ENCODE results near the gene ATXN1.

The ATXN1 gene

GRCh38 chr6:16551466-16551865 lies 209.8 kb downstream of the ATXN1 start:
- no peak overlapping the region for H3K4me3 ChIP-seq (replicated peaks; ENCODE audit: low read depth, low read length)
- DNase-seq (ENCODE audit: extremely low read depth, insufficient read length), result no peak
- H3K27me3 ChIP-seq (replicated peaks; ENCODE audit: control insufficient read depth, insufficient read depth, low read length), result no peaks in the 10 kb centered on the region
- no peak for TF ChIP-seq CTCF (IDR thresholded peaks at IDR 0.05; ENCODE audit: insufficient read depth, low read length, poor library complexity, severe bottlenecking)
- no peaks in the 10 kb centered on the region for H3K36me3 ChIP-seq (ENCODE audit: control insufficient read depth, insufficient read depth, low read length)

GRCh38 chr6:16548121-16548520 lies 213.1 kb downstream of the ATXN1 start:
- DNase-seq (ENCODE audit: extremely low read depth, insufficient read length), result no peak
- TF ChIP-seq CTCF (IDR thresholded peaks at IDR 0.05; ENCODE audit: insufficient read depth, low read length, poor library complexity, severe bottlenecking), result no peak
- H3K4me3 ChIP-seq (replicated peaks; ENCODE audit: low read depth, low read length), result no peak overlapping the region

GRCh38 chr6:16547587-16547986 lies 213.7 kb downstream of the ATXN1 start:
- no peak for DNase-seq (ENCODE audit: extremely low read depth, insufficient read length)
- Histone ChIP-seq H3K36me3 (ENCODE audit: control insufficient read depth, insufficient read depth, low read length) (no peaks in the 10 kb centered on the region), H3K4me3 (replicated peaks; ENCODE audit: low read depth, low read length) (no peak overlapping the region), H3K27me3 (replicated peaks; ENCODE audit: control insufficient read depth, insufficient read depth, low read length) (no peaks in the 10 kb centered on the region)
- no peak for TF ChIP-seq CTCF (IDR thresholded peaks at IDR 0.05; ENCODE audit: insufficient read depth, low read length, poor library complexity, severe bottlenecking)

More at GRCh38 chr6:16548121-16548520, 213.1 kb downstream of the ATXN1 start:
- H3K36me3 ChIP-seq (ENCODE audit: control insufficient read depth, insufficient read depth, low read length), result no peaks in the 10 kb centered on the region
- no peaks in the 10 kb centered on the region for H3K27me3 ChIP-seq (replicated peaks; ENCODE audit: control insufficient read depth, insufficient read depth, low read length)

GRCh38 chr6:16546861-16547260 lies 214.4 kb downstream of the ATXN1 start:
- Histone ChIP-seq H3K36me3 (ENCODE audit: control insufficient read depth, insufficient read depth, low read length) (no peaks in the 10 kb centered on the region), H3K27me3 (replicated peaks; ENCODE audit: control insufficient read depth, insufficient read depth, low read length) (no peaks in the 10 kb centered on the region), H3K4me3 (replicated peaks; ENCODE audit: low read depth, low read length) (no peak overlapping the region)
- no peak for DNase-seq (ENCODE audit: extremely low read depth, insufficient read length)
- no peak for TF ChIP-seq CTCF (IDR thresholded peaks at IDR 0.05; ENCODE audit: insufficient read depth, low read length, poor library complexity, severe bottlenecking)

- no peak for TF ChIP-seq CTCF (IDR thresholded peaks at IDR 0.05; ENCODE audit: insufficient read depth, low read length, poor library complexity, severe bottlenecking)
- no peak overlapping the region for H3K4me3 ChIP-seq (replicated peaks; ENCODE audit: low read depth, low read length)
Observed at GRCh38 chr6:16545382-16545781, 215.9 kb downstream of the ATXN1 start.

GRCh38 chr6:16544521-16544920 lies 216.7 kb downstream of the ATXN1 start:
- DNase-seq (ENCODE audit: extremely low read depth, insufficient read length), result no peak
- no peaks in the 10 kb centered on the region for H3K27me3 ChIP-seq (replicated peaks; ENCODE audit: control insufficient read depth, insufficient read depth, low read length)
- TF ChIP-seq CTCF (IDR thresholded peaks at IDR 0.05; ENCODE audit: insufficient read depth, low read length, poor library complexity, severe bottlenecking), result no peak
- no peaks in the 10 kb centered on the region for H3K36me3 ChIP-seq (ENCODE audit: control insufficient read depth, insufficient read depth, low read length)
- H3K4me3 ChIP-seq (replicated peaks; ENCODE audit: low read depth, low read length), result no peak overlapping the region

More at GRCh38 chr6:16545382-16545781, 215.9 kb downstream of the ATXN1 start:
- Histone ChIP-seq H3K36me3 (ENCODE audit: control insufficient read depth, insufficient read depth, low read length) (no peaks in the 10 kb centered on the region), H3K27me3 (replicated peaks; ENCODE audit: control insufficient read depth, insufficient read depth, low read length) (no peaks in the 10 kb centered on the region)
- no peak for DNase-seq (ENCODE audit: extremely low read depth, insufficient read length)
